GM06990 (cell line): ENCODE data around the gene TSNAX.

Experiments
- DNase-seq: peaks from one replicate; pipeline ENCODE4 v3.0.0-alpha.2; 2011; ENCODE audit not compliant: insufficient read length; ENCODE audit errors: extremely low read depth
- H3K27me3 ChIP-seq: replicated peaks from 2 replicates; pipeline ENCODE4 v1.6.0; 2011; ENCODE audit warnings: low read length; ENCODE audit not compliant: control insufficient read depth, insufficient read depth
- H3K36me3 ChIP-seq: 2 replicates; pipeline ENCODE4 v1.5.1; 2011; ENCODE audit warnings: low read length; ENCODE audit not compliant: control insufficient read depth, insufficient read depth
- H3K4me3 ChIP-seq: replicated peaks from 2 replicates; pipeline ENCODE4 v1.5.1; 2011; ENCODE audit warnings: low read depth, mild to moderate bottlenecking, control low read depth, low read length
- TF ChIP-seq, protein P1 (sequence below): IDR thresholded peaks from 2 replicates; pipeline ENCODE4 v1.5.1; 2011; ENCODE audit warnings: low read length, control low read depth, mild to moderate bottlenecking, inconsistent platforms; ENCODE audit not compliant: insufficient read depth, poor library complexity, severe bottlenecking

Gene TSNAX

DNA sequence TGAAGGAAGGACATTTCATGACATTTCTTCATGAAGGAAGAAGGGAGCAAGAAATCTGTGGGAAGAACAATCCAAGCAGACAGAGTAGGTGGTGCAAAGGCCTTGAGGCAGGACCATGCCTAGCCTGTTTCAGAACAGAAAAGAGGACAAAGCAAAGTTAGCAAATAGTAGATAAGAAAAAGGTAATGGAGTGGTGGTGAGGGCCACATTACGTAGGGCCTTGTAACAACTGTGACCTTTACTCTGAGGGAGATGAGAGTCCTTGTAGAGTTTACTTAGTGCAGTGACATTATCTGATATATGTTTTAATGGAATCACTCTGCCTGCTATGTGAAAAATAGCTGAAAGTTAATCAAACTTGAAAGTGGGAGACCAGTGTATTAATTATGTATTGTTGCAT lies 6.4 kb upstream of the TSNAX start:
- DNase-seq: no peak
- TF ChIP-seq, protein P1, sequence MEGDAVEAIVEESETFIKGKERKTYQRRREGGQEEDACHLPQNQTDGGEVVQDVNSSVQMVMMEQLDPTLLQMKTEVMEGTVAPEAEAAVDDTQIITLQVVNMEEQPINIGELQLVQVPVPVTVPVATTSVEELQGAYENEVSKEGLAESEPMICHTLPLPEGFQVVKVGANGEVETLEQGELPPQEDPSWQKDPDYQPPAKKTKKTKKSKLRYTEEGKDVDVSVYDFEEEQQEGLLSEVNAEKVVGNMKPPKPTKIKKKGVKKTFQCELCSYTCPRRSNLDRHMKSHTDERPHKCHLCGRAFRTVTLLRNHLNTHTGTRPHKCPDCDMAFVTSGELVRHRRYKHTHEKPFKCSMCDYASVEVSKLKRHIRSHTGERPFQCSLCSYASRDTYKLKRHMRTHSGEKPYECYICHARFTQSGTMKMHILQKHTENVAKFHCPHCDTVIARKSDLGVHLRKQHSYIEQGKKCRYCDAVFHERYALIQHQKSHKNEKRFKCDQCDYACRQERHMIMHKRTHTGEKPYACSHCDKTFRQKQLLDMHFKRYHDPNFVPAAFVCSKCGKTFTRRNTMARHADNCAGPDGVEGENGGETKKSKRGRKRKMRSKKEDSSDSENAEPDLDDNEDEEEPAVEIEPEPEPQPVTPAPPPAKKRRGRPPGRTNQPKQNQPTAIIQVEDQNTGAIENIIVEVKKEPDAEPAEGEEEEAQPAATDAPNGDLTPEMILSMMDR: no peak
- H3K36me3 ChIP-seq: no peaks in the 10 kb centered on the region
- no peaks in the 10 kb centered on the region; the same call in 1 of the 2 replicates for H3K27me3 ChIP-seq
- H3K4me3 ChIP-seq: no peak overlapping the region

DNA sequence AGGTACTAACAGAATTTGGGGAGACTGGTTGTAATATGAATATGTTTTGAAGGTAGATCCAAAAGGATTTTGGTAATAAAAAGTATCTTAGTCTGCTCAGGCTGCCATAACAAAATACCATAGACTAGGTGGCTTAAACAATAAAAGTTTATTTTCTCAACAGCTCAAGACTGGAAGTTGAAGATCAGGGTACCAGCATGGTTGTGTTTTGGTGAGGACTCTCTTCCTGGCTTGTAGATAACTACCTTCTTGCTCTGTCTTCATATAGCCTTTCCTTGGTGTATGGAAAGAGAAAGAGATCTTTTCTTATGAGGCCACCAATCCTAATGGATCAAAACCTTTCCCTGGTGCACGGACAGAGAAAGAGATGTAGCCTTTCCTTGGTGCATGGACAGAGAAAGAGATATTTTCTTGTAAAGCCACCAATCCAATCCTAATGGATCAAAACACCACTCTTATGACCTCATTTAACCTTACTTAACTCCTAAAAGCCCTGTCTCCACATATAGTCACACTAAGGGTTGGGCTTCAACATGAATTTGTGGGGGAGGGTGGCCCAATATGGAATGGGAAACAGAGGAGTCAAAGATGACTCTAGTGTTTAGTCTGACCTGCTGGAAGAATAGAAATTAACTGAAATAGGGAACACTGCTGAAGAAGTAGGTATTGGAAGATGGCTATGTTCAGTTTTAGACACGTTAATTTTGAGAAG lies 5.4 kb upstream of the TSNAX start:
- DNase-seq: no peak
- H3K27me3 ChIP-seq: no peaks in the 10 kb centered on the region; the same call in 1 of the 2 replicates
- TF ChIP-seq, protein P1: no peak
- no peaks in the 10 kb centered on the region for H3K36me3 ChIP-seq
- no peak overlapping the region for H3K4me3 ChIP-seq

DNA sequence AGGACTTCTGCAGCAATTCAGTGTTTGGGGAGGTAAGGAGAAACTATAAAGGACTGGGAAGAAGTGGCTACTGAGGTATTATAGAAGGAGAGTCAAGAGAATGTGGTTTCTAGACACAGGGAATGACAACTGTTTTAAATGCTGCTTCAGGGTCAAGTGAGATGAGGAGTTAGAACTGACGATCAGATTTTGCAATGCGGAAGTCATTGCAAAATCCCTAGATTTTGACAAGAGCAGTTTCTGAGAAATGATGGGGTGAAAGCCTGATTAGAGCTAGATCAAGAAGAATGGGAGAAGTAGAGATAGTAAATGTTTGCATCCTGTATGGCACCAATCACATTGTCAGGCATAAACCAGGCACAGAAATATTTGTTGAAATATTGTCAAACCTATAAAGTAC lies 4.7 kb upstream of the TSNAX start:
- no peaks in the 10 kb centered on the region for H3K36me3 ChIP-seq
- H3K27me3 ChIP-seq: no peaks in the 10 kb centered on the region
- TF ChIP-seq, protein P1: no peak
- DNase-seq: no peak
- no peak overlapping the region for H3K4me3 ChIP-seq

DNA sequence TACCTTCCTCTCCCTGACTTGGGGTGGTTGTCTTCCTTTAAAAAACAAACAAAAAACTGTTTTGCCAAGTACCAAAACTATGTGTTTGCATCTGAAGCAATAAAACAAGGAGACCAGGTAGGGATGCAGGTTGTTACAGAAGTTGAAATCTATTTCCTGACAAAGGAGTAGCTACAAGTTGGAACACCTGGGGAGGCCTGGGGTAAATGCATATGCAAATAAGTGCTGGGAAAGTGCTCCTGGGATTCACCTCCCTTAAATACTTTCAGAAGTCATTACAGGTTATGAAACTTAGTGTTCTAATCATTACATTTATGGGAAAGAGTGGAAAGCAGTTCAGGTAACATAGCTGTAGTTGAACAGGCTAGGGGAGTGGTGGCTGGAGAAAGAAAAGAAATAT lies 1.9 kb upstream of the TSNAX start:
- H3K4me3 ChIP-seq: no peak overlapping the region
- TF ChIP-seq, protein P1: no peak
- H3K36me3 ChIP-seq: no peaks in the 10 kb centered on the region; the same call in 1 of the 2 replicates
- no peaks in the 10 kb centered on the region for H3K27me3 ChIP-seq
- no peak for DNase-seq

- H3K4me3 ChIP-seq: peak overlapping the region; percentile 91
These were observed 790 bp upstream of the TSNAX start for GRCh38 chr1:231527586-231528171.

More at GRCh38 chr1:231527586-231528171, 790 bp upstream of the TSNAX start:
- Histone ChIP-seq H3K36me3 (no peaks in the 10 kb centered on the region; the same call in 1 of the 2 replicates), H3K27me3 (no peaks in the 10 kb centered on the region)
- peak; percentile 28 for DNase-seq
- TF ChIP-seq, protein P1: no peak
